ENCODE results near the gene TBKBP1. TPM values are rescaled to one million over a fixed set of nuclear protein-coding genes. Genes with fewer than 3 reads are reported as not detected.

TBKBP1 gene
- total RNA-seq, 1 experiment from 2014 or later = 9.0 TPM

DNA sequence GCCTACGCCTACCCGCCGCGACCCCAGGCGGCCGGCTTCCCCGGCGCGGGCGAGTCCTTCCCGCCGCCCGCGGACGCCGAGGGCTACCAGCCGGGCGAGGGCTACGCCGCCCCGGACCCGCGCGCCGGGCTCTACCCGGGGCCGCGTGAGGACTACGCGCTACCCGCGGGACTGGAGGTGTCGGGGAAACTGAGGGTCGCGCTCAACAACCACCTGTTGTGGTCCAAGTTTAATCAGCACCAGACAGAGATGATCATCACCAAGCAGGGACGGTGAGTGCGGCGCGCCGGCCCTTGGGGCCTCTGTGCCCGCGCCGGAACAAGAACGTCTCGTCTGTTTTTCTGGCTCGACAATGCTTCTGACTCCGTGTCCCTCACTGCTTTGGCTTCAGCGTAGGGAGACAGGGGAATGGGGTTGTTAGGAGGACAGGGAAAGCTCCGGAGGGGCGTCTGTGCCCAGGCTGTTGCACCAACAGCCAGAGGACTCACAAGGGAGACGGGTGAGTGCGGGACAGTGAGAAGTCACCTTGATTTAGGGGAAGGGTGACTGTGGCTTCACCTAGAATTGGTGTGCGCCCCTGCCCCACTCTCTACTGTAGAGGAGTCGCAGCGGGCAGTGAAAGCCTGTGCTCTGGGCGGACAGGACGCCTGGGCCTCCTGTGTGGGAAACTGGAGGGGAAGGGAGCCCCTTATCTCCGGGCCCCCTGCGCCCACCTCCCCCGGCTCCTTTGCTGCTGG lies 39.9 kb downstream of the TBKBP1 start:
- intact Hi-C loops (cut with micrococcal nuclease) = no loop called here

DNA sequence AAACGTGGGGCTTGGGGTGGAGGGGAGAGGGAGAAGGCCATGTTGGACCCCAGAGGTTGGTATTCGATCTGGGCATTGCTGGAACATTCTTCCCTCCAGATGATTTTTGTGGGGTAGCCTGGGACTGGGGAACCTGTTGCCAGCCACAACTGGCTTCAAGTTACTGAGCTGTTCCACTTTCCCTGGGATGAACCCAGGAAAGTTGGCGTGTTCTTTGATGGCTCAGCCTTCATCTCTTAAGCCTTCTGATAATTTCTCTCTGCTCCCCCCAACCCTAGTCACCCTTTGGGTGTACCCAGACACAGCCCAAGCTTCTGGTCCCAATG lies 41.1 kb downstream of the TBKBP1 start:
- H3K4me1 ChIP-seq (ENCODE audit: insufficient read depth, low read length) = no peaks in the 10 kb centered on the region
- intact Hi-C loops (cut with micrococcal nuclease) = no loop called here
- no peaks in the 10 kb centered on the region for H3K9me3 ChIP-seq (ENCODE audit: low read length)
- H3F3A ChIP-seq (ENCODE audit: low read length, unreplicated experiment) = no peaks in the 10 kb centered on the region
- no peak for TF ChIP-seq EZH2 (IDR thresholded peaks at IDR 0.05; ENCODE audit: low read length, unreplicated experiment)
- H3K79me2 ChIP-seq (ENCODE audit: low read length) = no peaks in the 10 kb centered on the region
- H3K9me2 ChIP-seq (replicated peaks; ENCODE audit: low read length) = no peaks in the 10 kb centered on the region
- H3K27me3 ChIP-seq (ENCODE audit: low read length) = no peaks in the 10 kb centered on the region
- H3K4me3 ChIP-seq (ENCODE audit: low read length) = no peak overlapping the region
- no peak for ATAC-seq
- no peak for DNase-seq
- no peak overlapping the region for H2AFZ ChIP-seq (ENCODE audit: low read length)
- no peaks in the 10 kb centered on the region for H4K20me1 ChIP-seq (ENCODE audit: low read length)
- CTCF ChIA-PET = no interaction called here
- no TSS peak for BruUV-seq (replicated peaks)
- H3K27ac ChIP-seq (ENCODE audit: low read length) = no peak overlapping the region
- no peaks in the 10 kb centered on the region for H3K36me3 ChIP-seq (ENCODE audit: low read depth, low read length)
- POLR2A ChIA-PET (ENCODE audit: unreplicated experiment) = no interaction called here
- H3K9ac ChIP-seq (ENCODE audit: low read length) = no peak overlapping the region
- no peak overlapping the region for H3K4me2 ChIP-seq (ENCODE audit: low read length)

More for the DNA sequence above, 39.9 kb downstream of the TBKBP1 start:
- H3K9me2 ChIP-seq (replicated peaks; ENCODE audit: low read length) = no peaks in the 10 kb centered on the region
- H4K20me1 ChIP-seq (ENCODE audit: low read length) = no peaks in the 10 kb centered on the region
- no TSS peak for BruUV-seq (replicated peaks)
- TF ChIP-seq EZH2 (IDR thresholded peaks at IDR 0.05; ENCODE audit: low read length, unreplicated experiment) (no peak), EZH2phosphoT487 (IDR thresholded peaks at IDR 0.05; ENCODE audit: borderline replicate concordance, low read length) (no peak)
- TF ChIP-seq, protein P1, sequence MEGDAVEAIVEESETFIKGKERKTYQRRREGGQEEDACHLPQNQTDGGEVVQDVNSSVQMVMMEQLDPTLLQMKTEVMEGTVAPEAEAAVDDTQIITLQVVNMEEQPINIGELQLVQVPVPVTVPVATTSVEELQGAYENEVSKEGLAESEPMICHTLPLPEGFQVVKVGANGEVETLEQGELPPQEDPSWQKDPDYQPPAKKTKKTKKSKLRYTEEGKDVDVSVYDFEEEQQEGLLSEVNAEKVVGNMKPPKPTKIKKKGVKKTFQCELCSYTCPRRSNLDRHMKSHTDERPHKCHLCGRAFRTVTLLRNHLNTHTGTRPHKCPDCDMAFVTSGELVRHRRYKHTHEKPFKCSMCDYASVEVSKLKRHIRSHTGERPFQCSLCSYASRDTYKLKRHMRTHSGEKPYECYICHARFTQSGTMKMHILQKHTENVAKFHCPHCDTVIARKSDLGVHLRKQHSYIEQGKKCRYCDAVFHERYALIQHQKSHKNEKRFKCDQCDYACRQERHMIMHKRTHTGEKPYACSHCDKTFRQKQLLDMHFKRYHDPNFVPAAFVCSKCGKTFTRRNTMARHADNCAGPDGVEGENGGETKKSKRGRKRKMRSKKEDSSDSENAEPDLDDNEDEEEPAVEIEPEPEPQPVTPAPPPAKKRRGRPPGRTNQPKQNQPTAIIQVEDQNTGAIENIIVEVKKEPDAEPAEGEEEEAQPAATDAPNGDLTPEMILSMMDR (conservative IDR thresholded peaks at IDR 0.05; ENCODE audit: low read depth, low read length) = no peak
- no peaks in the 10 kb centered on the region for H3K27me3 ChIP-seq (ENCODE audit: low read length)
- H3K27ac ChIP-seq (ENCODE audit: low read length) = no peak overlapping the region
- H3K36me3 ChIP-seq (ENCODE audit: low read depth, low read length) = no peaks in the 10 kb centered on the region
- no peaks in the 10 kb centered on the region for H3F3A ChIP-seq (ENCODE audit: low read length, unreplicated experiment)
- no peak overlapping the region for H3K4me2 ChIP-seq (ENCODE audit: low read length)
- DNase-seq = no peak
- H3K9me3 ChIP-seq (ENCODE audit: low read length) = no peaks in the 10 kb centered on the region
- H3K79me2 ChIP-seq (ENCODE audit: low read length) = no peaks in the 10 kb centered on the region
- H3K9ac ChIP-seq (ENCODE audit: low read length) = no peak overlapping the region
- H2AFZ ChIP-seq (ENCODE audit: low read length) = no peak overlapping the region
- no peak overlapping the region for H3K4me3 ChIP-seq (ENCODE audit: low read length)
- H3K4me1 ChIP-seq (ENCODE audit: insufficient read depth, low read length) = no peaks in the 10 kb centered on the region
- ChIA-PET CTCF (no interaction called here), POLR2A (ENCODE audit: unreplicated experiment) (no interaction called here)
- no peak for ATAC-seq

DNA sequence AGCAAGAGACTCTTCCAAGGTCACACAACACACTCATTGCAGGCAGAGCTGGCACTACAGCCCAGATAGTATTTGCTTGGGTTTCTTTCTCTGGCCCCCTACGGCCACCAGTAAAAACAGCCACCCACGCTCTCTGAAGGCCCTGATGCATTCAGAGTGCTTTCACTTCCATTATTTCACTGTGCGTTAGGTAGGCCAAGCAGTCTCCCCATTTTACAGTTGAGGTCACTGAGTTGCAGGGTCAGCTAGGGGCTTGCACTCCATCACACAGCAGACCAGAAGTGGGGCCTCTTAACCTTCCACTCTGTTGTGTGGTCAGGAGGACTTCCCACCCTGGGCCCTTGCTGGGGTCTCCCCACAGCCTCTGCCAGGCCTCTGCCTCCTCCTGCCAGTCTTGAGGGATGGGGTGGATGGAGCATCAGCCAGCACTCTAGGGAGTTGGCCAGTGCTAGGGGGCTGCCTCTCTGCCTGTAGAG lies 41.6 kb downstream of the TBKBP1 start:
- Histone ChIP-seq H3K9me3 (ENCODE audit: low read length) (no peaks in the 10 kb centered on the region), H4K20me1 (ENCODE audit: low read length) (no peaks in the 10 kb centered on the region), H3K79me2 (ENCODE audit: low read length) (no peaks in the 10 kb centered on the region), H3K9me2 (replicated peaks; ENCODE audit: low read length) (no peaks in the 10 kb centered on the region), H3K27me3 (ENCODE audit: low read length) (no peaks in the 10 kb centered on the region), H3F3A (ENCODE audit: low read length, unreplicated experiment) (no peaks in the 10 kb centered on the region), H3K27ac (ENCODE audit: low read length) (no peak overlapping the region), H3K9ac (ENCODE audit: low read length) (no peak overlapping the region), H3K4me2 (ENCODE audit: low read length) (no peak overlapping the region), H3K4me3 (ENCODE audit: low read length) (no peak overlapping the region), H2AFZ (ENCODE audit: low read length) (no peak overlapping the region), H3K36me3 (ENCODE audit: low read depth, low read length) (no peaks in the 10 kb centered on the region), H3K4me1 (ENCODE audit: insufficient read depth, low read length) (no peaks in the 10 kb centered on the region)
- intact Hi-C loops (cut with micrococcal nuclease) = no loop called here
- ChIA-PET POLR2A (ENCODE audit: unreplicated experiment) (no interaction called here), CTCF (no interaction called here)
- no TSS peak for BruUV-seq (replicated peaks)
- ATAC-seq = no peak
- DNase-seq = no peak
- TF ChIP-seq EZH2 (IDR thresholded peaks at IDR 0.05; ENCODE audit: low read length, unreplicated experiment) = no peak

Data from PC-3 (cell line).